GM12878 (cell line): ENCODE data around the gene SCAP.

Experiments used
- ETV6 ChIP-seq, 2 experiments: fragments of 450-650 bp in 1 of 2; IDR thresholded peaks in 1 of 2; conservative IDR thresholded peaks in 1 of 2; 2 replicates each; pipeline ENCODE4 v1.6.1; 2014; ENCODE audit warnings: antibody characterized with exemption in 1 of 2, borderline replicate concordance in 1 of 2, low read depth in 1 of 2, mild to moderate bottlenecking in 1 of 2, moderate library complexity in 1 of 2
- HDGF ChIP-seq: fragments of 450-650 bp; IDR thresholded peaks from 2 replicates; pipeline ENCODE4 v1.6.1; 2016; ENCODE audit warnings: antibody characterized with exemption
- POLR2AphosphoS5 ChIP-seq: IDR thresholded peaks from 2 replicates; pipeline ENCODE4 v1.6.1; 2011; ENCODE audit warnings: mild to moderate bottlenecking, low read length, inconsistent platforms
- RELA ChIP-seq: fragments of 450-650 bp; IDR thresholded peaks from 2 replicates; pipeline ENCODE4 v1.8.0; 2014; ENCODE audit warnings: borderline replicate concordance; ENCODE audit not compliant: partially characterized antibody
- SRF ChIP-seq, 2 experiments: IDR thresholded peaks; 2 replicates each; pipeline ENCODE4 v1.6.1; 2011; ENCODE audit warnings: low read depth in 2 of 2, low read length in 2 of 2, mild to moderate bottlenecking in 1 of 2, moderate library complexity in 1 of 2
- TF ChIP-seq, protein P1 (sequence below): fragments of 450-650 bp; IDR thresholded peaks from 2 replicates; pipeline ENCODE4 v1.6.1; 2017; ENCODE audit warnings: mild to moderate bottlenecking
- TF ChIP-seq, protein P2 (sequence below), 3 experiments: IDR thresholded peaks in 2 of 3; conservative IDR thresholded peaks in 1 of 3; 2 replicates each; pipeline ENCODE4 v1.5.1; 2011; ENCODE audit warnings: low read depth in 3 of 3, low read length in 3 of 3, mild to moderate bottlenecking in 3 of 3, control low read depth in 2 of 3, moderate library complexity in 2 of 3, inconsistent platforms in 1 of 3, mixed read lengths in 1 of 3; ENCODE audit not compliant: control insufficient read depth in 2 of 3, insufficient read depth in 1 of 3; ENCODE audit errors: extremely low read depth in 1 of 3
- TF ChIP-seq, protein P3 (sequence below): fragments of 450-650 bp; IDR thresholded peaks from 2 replicates; pipeline ENCODE4 v1.6.1; 2014; ENCODE audit warnings: mild to moderate bottlenecking

GRCh38 chr3:47367631-47368030 lies 108.1 kb downstream of the SCAP start:
- TF ChIP-seq SRF (IDR thresholded peaks at IDR 0.05; ENCODE audit: low read depth in 2 of 2, low read length in 2 of 2) (no peak), RELA (no peak), HDGF (no peak), ETV6 (conservative IDR thresholded peaks at IDR 0.05 in 1 of 2, IDR thresholded peaks at IDR 0.05 in 1 of 2; ENCODE audit: borderline replicate concordance in 1 of 2, low read depth in 1 of 2) (no peak), POLR2AphosphoS5 (no peak)
- TF ChIP-seq, protein P1, sequence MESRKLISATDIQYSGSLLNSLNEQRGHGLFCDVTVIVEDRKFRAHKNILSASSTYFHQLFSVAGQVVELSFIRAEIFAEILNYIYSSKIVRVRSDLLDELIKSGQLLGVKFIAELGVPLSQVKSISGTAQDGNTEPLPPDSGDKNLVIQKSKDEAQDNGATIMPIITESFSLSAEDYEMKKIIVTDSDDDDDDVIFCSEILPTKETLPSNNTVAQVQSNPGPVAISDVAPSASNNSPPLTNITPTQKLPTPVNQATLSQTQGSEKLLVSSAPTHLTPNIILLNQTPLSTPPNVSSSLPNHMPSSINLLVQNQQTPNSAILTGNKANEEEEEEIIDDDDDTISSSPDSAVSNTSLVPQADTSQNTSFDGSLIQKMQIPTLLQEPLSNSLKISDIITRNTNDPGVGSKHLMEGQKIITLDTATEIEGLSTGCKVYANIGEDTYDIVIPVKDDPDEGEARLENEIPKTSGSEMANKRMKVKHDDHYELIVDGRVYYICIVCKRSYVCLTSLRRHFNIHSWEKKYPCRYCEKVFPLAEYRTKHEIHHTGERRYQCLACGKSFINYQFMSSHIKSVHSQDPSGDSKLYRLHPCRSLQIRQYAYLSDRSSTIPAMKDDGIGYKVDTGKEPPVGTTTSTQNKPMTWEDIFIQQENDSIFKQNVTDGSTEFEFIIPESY, result no peak
- TF ChIP-seq, protein P2, sequence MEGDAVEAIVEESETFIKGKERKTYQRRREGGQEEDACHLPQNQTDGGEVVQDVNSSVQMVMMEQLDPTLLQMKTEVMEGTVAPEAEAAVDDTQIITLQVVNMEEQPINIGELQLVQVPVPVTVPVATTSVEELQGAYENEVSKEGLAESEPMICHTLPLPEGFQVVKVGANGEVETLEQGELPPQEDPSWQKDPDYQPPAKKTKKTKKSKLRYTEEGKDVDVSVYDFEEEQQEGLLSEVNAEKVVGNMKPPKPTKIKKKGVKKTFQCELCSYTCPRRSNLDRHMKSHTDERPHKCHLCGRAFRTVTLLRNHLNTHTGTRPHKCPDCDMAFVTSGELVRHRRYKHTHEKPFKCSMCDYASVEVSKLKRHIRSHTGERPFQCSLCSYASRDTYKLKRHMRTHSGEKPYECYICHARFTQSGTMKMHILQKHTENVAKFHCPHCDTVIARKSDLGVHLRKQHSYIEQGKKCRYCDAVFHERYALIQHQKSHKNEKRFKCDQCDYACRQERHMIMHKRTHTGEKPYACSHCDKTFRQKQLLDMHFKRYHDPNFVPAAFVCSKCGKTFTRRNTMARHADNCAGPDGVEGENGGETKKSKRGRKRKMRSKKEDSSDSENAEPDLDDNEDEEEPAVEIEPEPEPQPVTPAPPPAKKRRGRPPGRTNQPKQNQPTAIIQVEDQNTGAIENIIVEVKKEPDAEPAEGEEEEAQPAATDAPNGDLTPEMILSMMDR (IDR thresholded peaks at IDR 0.05 in 2 of 3, conservative IDR thresholded peaks at IDR 0.05 in 1 of 3; ENCODE audit: control insufficient read depth in 2 of 3, extremely low read depth in 1 of 3, insufficient read depth in 1 of 3, low read depth in 3 of 3, low read length in 3 of 3), result no peak
- TF ChIP-seq, protein P3, sequence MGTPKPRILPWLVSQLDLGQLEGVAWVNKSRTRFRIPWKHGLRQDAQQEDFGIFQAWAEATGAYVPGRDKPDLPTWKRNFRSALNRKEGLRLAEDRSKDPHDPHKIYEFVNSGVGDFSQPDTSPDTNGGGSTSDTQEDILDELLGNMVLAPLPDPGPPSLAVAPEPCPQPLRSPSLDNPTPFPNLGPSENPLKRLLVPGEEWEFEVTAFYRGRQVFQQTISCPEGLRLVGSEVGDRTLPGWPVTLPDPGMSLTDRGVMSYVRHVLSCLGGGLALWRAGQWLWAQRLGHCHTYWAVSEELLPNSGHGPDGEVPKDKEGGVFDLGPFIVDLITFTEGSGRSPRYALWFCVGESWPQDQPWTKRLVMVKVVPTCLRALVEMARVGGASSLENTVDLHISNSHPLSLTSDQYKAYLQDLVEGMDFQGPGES, result no peak
